ENCODE data around the gene NAALADL1. TPM values are rescaled to one million over a fixed set of nuclear protein-coding genes. Genes with fewer than 3 reads are reported as not detected.
"Not testable (repeated sequence)": the region's sequence is repeated elsewhere in the genome, so short reads cannot be mapped to it uniquely, and the experiment has no call there.

The NAALADL1 gene
- total RNA-seq, 6 experiments from 2014 or later = 0.83 to 3.5 (median 1.4) TPM

DNA sequence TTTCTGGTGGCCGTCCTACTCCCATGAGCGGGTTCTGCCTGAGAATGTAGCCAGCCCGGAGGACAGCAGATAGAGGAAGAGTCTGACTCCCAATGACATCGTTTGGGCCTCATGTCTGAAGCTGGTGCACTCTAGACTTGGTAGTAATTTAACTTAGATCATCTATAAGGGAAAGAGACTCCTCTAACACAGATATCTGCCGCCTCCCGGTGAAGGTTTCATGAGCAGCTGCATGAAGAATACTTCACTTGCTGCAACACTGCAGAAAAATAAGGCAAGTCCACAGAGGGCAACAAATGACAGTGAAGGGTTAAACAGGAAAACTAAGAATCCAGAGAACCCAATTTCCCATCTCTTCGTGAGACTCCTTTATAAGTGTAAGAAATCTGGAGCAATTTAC is 50.3 kb downstream of the NAALADL1 start:
- Histone ChIP-seq H3K27me3 (no peaks in the 10 kb centered on the region), H3K4me1 (peaks cover 0 to 2% (median 0%) of the 10 kb centered on the region in 4 donors), H3K9me3 (no peaks in the 10 kb centered on the region), H3K36me3 (no peaks in the 10 kb centered on the region), H3K27ac (no peak overlapping the region), H3K4me3 (no peak overlapping the region)
- DNase-seq (no peak), ATAC-seq (no peak)
- TF ChIP-seq POLR2A (IDR thresholded peaks at IDR 0.05) = no peak
- 60% methylated on average over 3 of the region's 7 CpGs for WGBS (ENCODE audit: insufficient coverage, low coverage, low lambda C conversion rate, missing lambda C conversion rate)
- intact Hi-C loops (cut with DNase I) = no loop called here

DNA sequence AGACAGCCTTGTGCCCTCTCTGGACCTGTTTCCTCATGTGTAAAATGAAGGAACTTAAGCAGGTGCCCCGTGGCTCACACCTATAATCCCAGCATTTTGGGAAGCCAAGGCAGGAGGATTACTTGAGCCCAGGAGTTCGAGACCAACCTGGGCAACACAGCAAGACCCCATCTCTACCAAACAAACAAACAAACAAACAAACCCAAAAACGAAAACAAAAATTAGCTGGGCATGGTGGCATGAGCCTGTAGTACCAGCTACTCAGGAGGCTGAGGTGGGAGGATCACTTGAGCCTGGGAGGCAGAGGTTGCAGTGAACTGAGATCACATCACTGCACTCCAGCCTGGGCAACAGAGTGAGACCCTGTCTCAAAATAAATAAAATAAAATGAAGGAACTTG is 54.4 kb downstream of the NAALADL1 start:
- whole genome bisulfite sequencing (ENCODE audit: insufficient coverage, low coverage, low lambda C conversion rate, missing lambda C conversion rate) = 50% methylated on average over 3 of the region's 3 CpGs
- H3K4me1 ChIP-seq; H3K27me3 ChIP-seq; H3K27ac ChIP-seq; ATAC-seq; H3K9me3 ChIP-seq; intact Hi-C loops (cut with DNase I); H3K36me3 ChIP-seq; H3K4me3 ChIP-seq; DNase-seq: not testable (repeated sequence)

DNA sequence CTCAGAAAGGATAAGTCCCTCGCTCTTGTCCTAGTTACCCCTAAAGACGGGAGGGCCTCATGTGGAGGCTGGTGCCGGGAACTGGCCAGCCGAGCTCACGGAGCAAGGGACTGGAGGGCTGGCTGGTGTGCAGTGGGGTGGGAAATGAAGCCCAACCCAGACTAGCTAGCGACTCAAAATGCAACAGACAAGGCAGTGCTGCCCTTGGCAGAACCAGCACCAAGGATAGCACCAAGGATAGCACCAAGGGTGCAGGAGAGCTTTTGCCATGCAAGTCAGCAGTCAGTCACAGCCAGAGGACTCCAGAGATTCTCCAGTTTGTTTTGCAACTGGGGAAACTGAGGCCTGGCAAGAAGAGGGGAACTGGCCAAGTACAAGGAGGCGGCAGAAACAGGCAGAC is 55.1 kb downstream of the NAALADL1 start:
- no peak overlapping the region for H3K27ac ChIP-seq
- no peaks in the 10 kb centered on the region for H3K4me1 ChIP-seq
- no peak for ATAC-seq
- no peak for TF ChIP-seq POLR2A (IDR thresholded peaks at IDR 0.05)
- TF ChIP-seq, protein P1, sequence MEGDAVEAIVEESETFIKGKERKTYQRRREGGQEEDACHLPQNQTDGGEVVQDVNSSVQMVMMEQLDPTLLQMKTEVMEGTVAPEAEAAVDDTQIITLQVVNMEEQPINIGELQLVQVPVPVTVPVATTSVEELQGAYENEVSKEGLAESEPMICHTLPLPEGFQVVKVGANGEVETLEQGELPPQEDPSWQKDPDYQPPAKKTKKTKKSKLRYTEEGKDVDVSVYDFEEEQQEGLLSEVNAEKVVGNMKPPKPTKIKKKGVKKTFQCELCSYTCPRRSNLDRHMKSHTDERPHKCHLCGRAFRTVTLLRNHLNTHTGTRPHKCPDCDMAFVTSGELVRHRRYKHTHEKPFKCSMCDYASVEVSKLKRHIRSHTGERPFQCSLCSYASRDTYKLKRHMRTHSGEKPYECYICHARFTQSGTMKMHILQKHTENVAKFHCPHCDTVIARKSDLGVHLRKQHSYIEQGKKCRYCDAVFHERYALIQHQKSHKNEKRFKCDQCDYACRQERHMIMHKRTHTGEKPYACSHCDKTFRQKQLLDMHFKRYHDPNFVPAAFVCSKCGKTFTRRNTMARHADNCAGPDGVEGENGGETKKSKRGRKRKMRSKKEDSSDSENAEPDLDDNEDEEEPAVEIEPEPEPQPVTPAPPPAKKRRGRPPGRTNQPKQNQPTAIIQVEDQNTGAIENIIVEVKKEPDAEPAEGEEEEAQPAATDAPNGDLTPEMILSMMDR (IDR thresholded peaks at IDR 0.05) = no peak
- intact Hi-C loops (cut with DNase I) = no loop called here
- no peaks in the 10 kb centered on the region for H3K27me3 ChIP-seq
- WGBS (ENCODE audit: insufficient coverage, low coverage, low lambda C conversion rate, missing lambda C conversion rate) = 83% methylated on average over 1 of the region's 7 CpGs
- H3K36me3 ChIP-seq = no peaks in the 10 kb centered on the region
- no peak for DNase-seq
- H3K4me3 ChIP-seq = no peak overlapping the region
- no peaks in the 10 kb centered on the region for H3K9me3 ChIP-seq

DNA sequence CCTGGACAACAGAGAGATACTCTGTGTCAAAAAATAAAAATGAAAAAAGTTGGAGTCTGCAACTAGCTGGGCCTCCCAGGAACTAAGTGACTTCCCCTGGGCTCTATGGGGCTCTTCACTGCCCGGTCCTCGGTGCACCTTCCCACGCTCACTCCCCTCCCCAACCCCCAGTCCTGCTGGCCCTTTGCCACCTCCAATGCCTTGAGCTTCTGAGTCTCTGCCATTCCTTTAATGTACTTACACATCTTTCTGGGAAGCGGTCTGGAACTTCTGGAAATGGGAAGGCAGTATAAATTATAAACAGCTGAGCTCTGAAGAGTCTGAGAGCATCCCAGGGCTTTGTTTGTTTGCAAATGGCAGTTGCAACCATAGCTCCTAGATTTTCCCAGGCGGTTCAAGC is 55.6 kb downstream of the NAALADL1 start:
- H3K9me3 ChIP-seq = no peaks in the 10 kb centered on the region
- no peaks in the 10 kb centered on the region for H3K27me3 ChIP-seq
- no peaks in the 10 kb centered on the region for H3K36me3 ChIP-seq
- no peak for TF ChIP-seq POLR2A (IDR thresholded peaks at IDR 0.05)
- TF ChIP-seq, protein P1 (IDR thresholded peaks at IDR 0.05) = no peak
- intact Hi-C loops (cut with DNase I) = no loop called here
- no peak for ATAC-seq
- no peaks in the 10 kb centered on the region for H3K4me1 ChIP-seq
- H3K4me3 ChIP-seq = no peak overlapping the region
- DNase-seq = no peak
- WGBS (ENCODE audit: insufficient coverage, low coverage, low lambda C conversion rate, missing lambda C conversion rate) = 82% methylated on average over 5 of the region's 5 CpGs
- H3K27ac ChIP-seq = no peak overlapping the region

DNA sequence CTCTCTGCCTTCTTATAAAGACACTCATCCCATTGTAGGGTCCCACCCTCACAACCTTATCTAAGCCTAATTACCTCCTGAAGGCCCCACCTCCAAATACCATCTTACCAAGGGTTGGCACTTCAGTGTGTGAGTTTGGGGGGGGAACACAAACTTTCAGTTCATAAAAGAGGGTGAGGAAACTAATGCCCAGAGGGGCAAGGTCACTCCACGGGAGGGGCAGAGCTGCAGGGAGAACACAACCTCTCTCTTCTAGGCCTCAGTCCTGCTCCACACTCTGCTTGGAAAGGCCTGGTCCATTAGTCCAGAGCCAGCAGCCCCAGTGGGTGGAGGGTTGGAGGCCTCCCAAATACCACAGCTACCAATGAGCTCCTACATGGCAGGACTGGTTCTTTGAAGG is 58.9 kb downstream of the NAALADL1 start:
- 50% methylated on average over 1 of the region's 1 CpG for WGBS (ENCODE audit: insufficient coverage, low coverage, low lambda C conversion rate, missing lambda C conversion rate)
- intact Hi-C loops (cut with DNase I) = no loop called here
- Histone ChIP-seq H3K27ac (no peak overlapping the region), H3K4me3 (no peak overlapping the region), H3K9me3 (no peaks in the 10 kb centered on the region), H3K36me3 (no peaks in the 10 kb centered on the region), H3K4me1 (peaks cover 0 to 13% (median 5%) of the 10 kb centered on the region in 4 donors), H3K27me3 (no peaks in the 10 kb centered on the region)
- ATAC-seq (no peak), DNase-seq (no peak)
- TF ChIP-seq, protein P1 (IDR thresholded peaks at IDR 0.05) = no peak
- TF ChIP-seq POLR2A (IDR thresholded peaks at IDR 0.05) = no peak
